Upper lobe of left lung (tissue), 6 donors: ENCODE data around the gene CNDP2. TPM values are rescaled to one million over a fixed set of nuclear protein-coding genes. Genes with fewer than 3 reads are reported as not detected.
A peak's percentile ranks its signal among the peaks of the same experiment; 100 is the strongest.

Source experiments
- ATAC-seq, 2 donors: fragments of 200-7000 bp; cut with Tn5 transposase; one replicate each; pipeline ENCODE4 v1.9.1; 2022; ENCODE audit warnings: mild to moderate bottlenecking in 2 of 2, moderate library complexity in 2 of 2; ENCODE audit not compliant: low FRiP score in 2 of 2
- DNase-seq, 2 donors: peaks; one replicate each; pipeline ENCODE4 v3.0.0-alpha.2; 2019 to 2020
- H3K27ac ChIP-seq, 4 donors: fragments of 200-600 bp; sonication (generic); one replicate each; pipeline ENCODE4 v1.5.1; 2016 to 2019
- H3K27me3 ChIP-seq, 4 donors: fragments of 200-600 bp; sonication (generic); one replicate each; pipeline ENCODE4 v1.5.1; 2017 to 2019
- H3K36me3 ChIP-seq, 4 donors: fragments of 200-600 bp; sonication (generic); one replicate each; pipeline ENCODE4 v1.5.1; 2016 to 2019
- H3K4me1 ChIP-seq, 4 donors: fragments of 200-600 bp; sonication (generic); one replicate each; pipeline ENCODE4 v1.5.1; 2018 to 2019
- H3K4me3 ChIP-seq, 4 donors: fragments of 200-600 bp; sonication (generic); one replicate each; pipeline ENCODE4 v1.5.1; 2017 to 2019; ENCODE audit warnings: mild to moderate bottlenecking in 2 of 4, moderate library complexity in 1 of 4
- H3K9me3 ChIP-seq, 4 donors: fragments of 200-600 bp; sonication (generic); one replicate each; pipeline ENCODE4 v1.5.1; 2018 to 2019
- EP300 ChIP-seq, 4 donors: sonication (generic); formaldehyde crosslinking; IDR thresholded peaks; one replicate each; pipeline ENCODE4 v1.5.1; 2017; ENCODE audit warnings: antibody characterized with exemption in 4 of 4, control low read depth in 2 of 4
- POLR2A ChIP-seq, 4 donors: fragments of 450-650 bp; IDR thresholded peaks; one replicate each; pipeline ENCODE4 v1.5.1; 2016 to 2017; ENCODE audit warnings: antibody characterized with exemption in 4 of 4, mild to moderate bottlenecking in 2 of 4
- POLR2AphosphoS5 ChIP-seq, 2 donors: sonication (generic); formaldehyde crosslinking; IDR thresholded peaks; one replicate each; pipeline ENCODE4 v1.5.1; 2017; ENCODE audit warnings: antibody characterized with exemption in 2 of 2
- WGBS, 2 donors: methylation state at CpG; one replicate each; pipeline ENCODE4 v1.1.5; 2017 to 2018; 5-methylcytosine and 5-hydroxymethylcytosine counted together
- total RNA-seq, 6 donors: library from RNA; depleted of rRNA in 4 of 6; stranded (reverse); fragments of >200 nt in 4 of 6; gene quantifications; one replicate each; pipeline versions ENCODE4 v1.1.0 to v1.2.1, GENCODE V29; 2016 to 2021
- TF ChIP-seq, protein P1 (sequence below), 6 experiments: fragments of 450-650 bp in 4 of 6; fragments of 200-600 bp in 2 of 6; sonication (generic) in 2 of 6; IDR thresholded peaks; one replicate each; pipeline ENCODE4 v1.5.1; 2016 to 2019; ENCODE audit warnings: antibody characterized with exemption in 6 of 6
- donor health status: DM: no; HTN: no; CAD: no; lungs with moderate emphysema.
- donor health status: DM: no; HTN: yes; CAD: no; lungs with severe emphysema.

Gene CNDP2
- total RNA-seq, 6 donors from 2014 or later, result 147 to 279 (median 196) TPM

- ATAC-seq (no peak), DNase-seq (no peak)
- Histone ChIP-seq H3K27ac (no peak overlapping the region), H3K4me3 (no peak overlapping the region), H3K9me3 (no peaks in the 10 kb centered on the region), H3K27me3 (no peaks in the 10 kb centered on the region), H3K4me1 (no peaks in the 10 kb centered on the region), H3K36me3 (peaks cover 63 to 100% (median 90%) of the 10 kb centered on the region in 4 donors)
- TF ChIP-seq, protein P1, sequence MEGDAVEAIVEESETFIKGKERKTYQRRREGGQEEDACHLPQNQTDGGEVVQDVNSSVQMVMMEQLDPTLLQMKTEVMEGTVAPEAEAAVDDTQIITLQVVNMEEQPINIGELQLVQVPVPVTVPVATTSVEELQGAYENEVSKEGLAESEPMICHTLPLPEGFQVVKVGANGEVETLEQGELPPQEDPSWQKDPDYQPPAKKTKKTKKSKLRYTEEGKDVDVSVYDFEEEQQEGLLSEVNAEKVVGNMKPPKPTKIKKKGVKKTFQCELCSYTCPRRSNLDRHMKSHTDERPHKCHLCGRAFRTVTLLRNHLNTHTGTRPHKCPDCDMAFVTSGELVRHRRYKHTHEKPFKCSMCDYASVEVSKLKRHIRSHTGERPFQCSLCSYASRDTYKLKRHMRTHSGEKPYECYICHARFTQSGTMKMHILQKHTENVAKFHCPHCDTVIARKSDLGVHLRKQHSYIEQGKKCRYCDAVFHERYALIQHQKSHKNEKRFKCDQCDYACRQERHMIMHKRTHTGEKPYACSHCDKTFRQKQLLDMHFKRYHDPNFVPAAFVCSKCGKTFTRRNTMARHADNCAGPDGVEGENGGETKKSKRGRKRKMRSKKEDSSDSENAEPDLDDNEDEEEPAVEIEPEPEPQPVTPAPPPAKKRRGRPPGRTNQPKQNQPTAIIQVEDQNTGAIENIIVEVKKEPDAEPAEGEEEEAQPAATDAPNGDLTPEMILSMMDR (IDR thresholded peaks at IDR 0.05), result no peak
- TF ChIP-seq POLR2A (IDR thresholded peaks at IDR 0.05) (no peak), POLR2AphosphoS5 (IDR thresholded peaks at IDR 0.05) (no peak), EP300 (IDR thresholded peaks at IDR 0.05) (no peak)
- 89 to 93% methylated on average over 15 of the region's 15 CpGs for WGBS, 2 donors
Observed at GRCh38 chr18:74512321-74513053, 16.3 kb downstream of the CNDP2 start.

GRCh38 chr18:74513149-74513882, 17.2 kb downstream of the CNDP2 start:
- TF ChIP-seq, protein P1 (IDR thresholded peaks at IDR 0.05), result no peak
- TF ChIP-seq POLR2AphosphoS5 (IDR thresholded peaks at IDR 0.05), result no peak
- no peak for TF ChIP-seq EP300 (IDR thresholded peaks at IDR 0.05)
- TF ChIP-seq POLR2A (IDR thresholded peaks at IDR 0.05), result no peak
- Histone ChIP-seq H3K9me3 (no peaks in the 10 kb centered on the region), H3K4me1 (no peaks in the 10 kb centered on the region), H3K36me3 (peaks cover 59 to 99% (median 87%) of the 10 kb centered on the region in 4 donors), H3K4me3 (no peak overlapping the region), H3K27ac (no peak overlapping the region), H3K27me3 (no peaks in the 10 kb centered on the region)
- peak in 1 of 2 donors; percentile 65 for DNase-seq
- WGBS, 2 donors, result 93 to 96% methylated on average over 17 to 25 of the region's 27 CpGs
- no peak for ATAC-seq

GRCh38 chr18:74513883-74514205, 17.7 kb downstream of the CNDP2 start:
- TF ChIP-seq EP300 (IDR thresholded peaks at IDR 0.05) (no peak), POLR2A (IDR thresholded peaks at IDR 0.05) (no peak), POLR2AphosphoS5 (IDR thresholded peaks at IDR 0.05) (no peak)
- TF ChIP-seq, protein P1 (IDR thresholded peaks at IDR 0.05), result no peak
- H3K4me3 ChIP-seq, result no peak overlapping the region
- 79 to 88% methylated on average over 7 to 8 of the region's 8 CpGs for WGBS, 2 donors
- DNase-seq (no peak), ATAC-seq (no peak)
- H3K4me1 ChIP-seq, result no peaks in the 10 kb centered on the region
- H3K36me3 ChIP-seq, result peaks cover 59 to 99% (median 87%) of the 10 kb centered on the region in 4 donors
- no peaks in the 10 kb centered on the region for H3K27me3 ChIP-seq
- no peak overlapping the region for H3K27ac ChIP-seq
- no peaks in the 10 kb centered on the region for H3K9me3 ChIP-seq

- H3K4me1 ChIP-seq, result no peaks in the 10 kb centered on the region
- TF ChIP-seq, protein P1 (IDR thresholded peaks at IDR 0.05), result no peak
- no peak for TF ChIP-seq POLR2A (IDR thresholded peaks at IDR 0.05)
- TF ChIP-seq POLR2AphosphoS5 (IDR thresholded peaks at IDR 0.05), result no peak
- no peak for TF ChIP-seq EP300 (IDR thresholded peaks at IDR 0.05)
- no peak overlapping the region for H3K4me3 ChIP-seq
- H3K27me3 ChIP-seq, result no peaks in the 10 kb centered on the region
- peak in 1 of 2 donors; percentile 67 for DNase-seq
- H3K9me3 ChIP-seq, result no peaks in the 10 kb centered on the region
- no peak for ATAC-seq
- no peak overlapping the region for H3K27ac ChIP-seq
- peaks cover 59 to 99% (median 89%) of the 10 kb centered on the region in 4 donors for H3K36me3 ChIP-seq
- WGBS, 2 donors, result 82 to 95% methylated on average over 9 to 18 of the region's 18 CpGs
Observed at GRCh38 chr18:74514860-74515495, 18.8 kb downstream of the CNDP2 start.
